ENCODE data around the gene CDH18. TPM values are rescaled to one million over a fixed set of nuclear protein-coding genes. Genes with fewer than 3 reads are reported as not detected.
"Not testable (repeated sequence)": the region's sequence is repeated elsewhere in the genome, so short reads cannot be mapped to it uniquely, and the experiment has no call there.

Gene CDH18
- total RNA-seq, 2 donors from 2014 or later, result 0.60 TPM; not detected in 1

DNA sequence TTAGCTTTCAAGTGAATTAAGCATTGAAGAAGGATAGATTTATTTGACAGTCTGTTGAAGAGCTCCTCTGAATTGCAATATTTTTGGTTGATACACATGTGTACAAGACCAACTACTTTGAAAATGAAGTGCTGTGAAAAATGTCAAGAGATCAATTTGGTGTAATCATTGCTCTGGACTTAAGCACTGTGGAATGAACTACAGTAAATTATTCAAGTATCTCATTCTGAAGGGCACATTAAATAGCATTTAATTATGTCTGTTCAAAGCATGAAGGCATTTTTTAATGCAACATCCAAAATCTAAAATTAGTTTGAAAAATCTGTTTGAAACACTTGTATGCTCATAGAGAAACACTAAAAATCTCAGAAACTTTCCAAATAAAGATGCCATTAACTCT lies 107.5 kb downstream of the CDH18 start:
- intact Hi-C loops (cut with DNase I), result no loop called here
- no peak for DNase-seq (ENCODE audit: low spot score)

DNA sequence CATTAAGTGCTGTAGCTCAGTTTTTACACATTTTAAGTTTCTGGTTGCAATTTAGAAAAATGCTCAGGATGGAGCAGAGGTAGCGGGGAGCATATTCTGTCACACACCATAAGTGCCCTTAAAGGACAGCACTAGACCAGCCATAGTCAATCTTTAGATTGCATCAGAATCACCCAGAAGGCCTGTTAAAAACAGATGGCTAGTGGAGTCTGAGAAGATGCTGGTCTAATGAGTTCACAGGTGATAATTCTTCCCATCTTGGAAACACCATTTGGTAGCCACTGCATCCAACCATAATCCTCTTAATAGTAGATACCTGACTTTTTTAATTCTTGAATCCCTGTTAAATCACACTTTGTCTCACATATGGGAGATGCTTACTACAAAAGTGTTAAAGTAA lies 113.2 kb downstream of the CDH18 start:
- intact Hi-C loops (cut with DNase I), result loop anchor here in 1 of 2 donors (10.0 kb wide), 1 partner anchor 1580 kb away; no protein-coding TSS in a partner anchor
- DNase-seq (ENCODE audit: low spot score), result no peak

DNA sequence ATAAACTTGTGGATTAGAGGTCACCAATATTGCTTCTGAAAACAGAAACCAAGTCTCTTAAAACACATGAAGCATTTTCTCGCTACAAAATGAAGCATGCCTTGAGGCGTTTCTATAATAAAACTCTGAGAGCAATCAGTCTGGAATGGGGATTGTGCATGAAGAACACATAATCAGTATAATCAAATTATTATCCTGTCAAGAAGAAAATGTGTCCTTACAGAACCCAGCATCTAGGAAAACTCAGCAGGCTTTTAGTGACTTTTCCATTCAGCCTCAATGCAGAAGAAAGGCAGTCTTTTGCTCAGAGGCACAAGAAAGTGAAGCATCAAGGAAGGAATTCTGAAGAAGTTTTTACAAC lies 121.9 kb downstream of the CDH18 start:
- no peak for DNase-seq (ENCODE audit: low spot score)

DNA sequence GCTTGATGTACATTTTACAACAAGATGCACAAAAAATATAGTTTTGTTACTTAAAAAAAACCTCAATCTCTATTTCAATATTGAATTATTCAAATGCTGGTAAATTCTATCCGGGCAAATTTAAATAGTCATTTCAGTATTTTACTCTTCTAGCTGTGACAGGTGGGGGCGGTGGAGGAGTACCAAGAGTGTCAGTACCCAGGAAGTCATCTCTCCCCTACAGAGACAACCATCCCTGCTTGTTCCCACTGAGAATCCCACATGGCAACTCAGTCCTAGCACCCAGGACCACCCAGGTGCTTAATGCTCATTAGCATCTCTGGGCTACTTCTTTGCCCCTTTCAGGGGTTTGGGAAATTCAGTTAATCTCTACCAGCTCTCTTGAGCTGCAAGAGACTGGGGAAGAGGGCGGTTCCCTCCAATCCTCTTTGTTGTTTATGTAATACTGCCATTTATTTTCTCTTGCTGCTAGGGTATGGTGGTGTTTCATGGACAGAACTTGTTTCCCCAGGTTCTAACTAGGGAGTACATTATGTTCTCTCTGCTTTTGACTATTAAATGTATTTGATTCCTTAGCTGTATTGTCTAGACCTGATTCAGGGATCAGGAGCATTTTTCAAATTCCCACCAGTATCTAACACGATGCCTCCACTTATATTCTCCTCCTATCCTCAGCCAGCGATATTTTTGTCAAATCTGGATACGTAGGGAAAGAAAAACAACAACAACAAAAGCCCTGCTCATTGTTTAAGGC lies 122.5 kb downstream of the CDH18 start:
- intact Hi-C loops (cut with DNase I), result no loop called here
- DNase-seq (ENCODE audit: low spot score), result no peak

More for the DNA sequence above, 121.9 kb downstream of the CDH18 start:
- intact Hi-C loops (cut with DNase I), result no loop called here

DNA sequence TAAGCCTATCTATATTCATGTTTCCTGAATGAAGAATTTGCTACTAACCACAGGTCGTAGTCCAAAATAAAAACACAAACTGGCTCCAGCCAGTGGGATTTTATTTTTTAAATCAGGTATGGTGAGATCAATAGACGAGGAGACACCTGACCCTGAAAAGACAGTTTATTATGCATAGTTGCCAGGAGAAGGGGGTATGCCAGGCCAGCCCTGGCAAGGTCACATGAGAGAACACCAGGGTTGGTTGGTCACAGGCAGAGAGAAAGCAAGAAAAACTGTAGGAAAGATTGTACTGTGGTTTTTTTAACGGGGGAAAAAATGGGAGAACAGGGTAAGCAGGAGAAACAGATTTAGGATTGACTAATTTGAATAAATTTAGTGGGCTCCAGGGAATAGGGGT lies 125.3 kb downstream of the CDH18 start:
- no peak for DNase-seq (ENCODE audit: low spot score)
- intact Hi-C loops (cut with DNase I), result no loop called here

DNA sequence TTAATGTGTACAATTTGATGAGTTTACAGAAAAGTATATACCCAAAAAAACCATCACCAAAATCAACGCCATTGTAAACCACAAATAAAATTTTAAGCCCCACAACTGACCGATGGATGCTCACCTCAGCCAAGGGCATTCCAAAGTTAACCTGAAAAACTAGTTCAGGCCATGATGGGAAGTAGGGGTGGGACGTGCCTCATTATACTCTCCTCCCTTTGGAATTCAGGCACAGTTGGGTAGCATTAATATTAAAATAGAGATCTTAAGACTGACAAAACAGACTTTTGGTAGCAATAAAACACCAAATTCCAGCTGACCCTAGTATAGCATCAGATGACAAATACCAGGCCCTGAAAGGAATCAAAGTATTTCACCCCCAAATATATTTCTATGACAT lies 129.0 kb downstream of the CDH18 start:
- intact Hi-C loops (cut with DNase I), result no loop called here
- DNase-seq (ENCODE audit: low spot score), result no peak

DNA sequence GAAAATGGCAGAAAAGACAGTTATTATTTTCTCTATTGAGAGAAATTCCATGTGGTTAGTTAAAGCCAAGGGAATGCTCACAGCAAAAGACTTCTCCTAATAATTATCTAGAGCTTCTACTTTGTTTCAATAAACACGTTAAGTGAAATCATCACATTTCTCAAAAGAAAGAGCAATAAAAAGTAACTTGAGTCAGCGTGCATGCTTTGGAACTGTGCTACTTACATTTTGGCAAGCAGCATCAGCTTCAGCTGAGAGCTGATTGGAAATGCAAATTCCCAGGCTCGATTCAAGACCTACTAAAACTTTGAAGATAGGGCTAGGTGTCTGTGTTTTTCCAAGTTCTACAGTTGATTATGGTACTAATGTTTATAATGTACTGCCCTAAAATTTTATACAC lies 132.1 kb downstream of the CDH18 start:
- DNase-seq (ENCODE audit: low spot score), result no peak
- intact Hi-C loops (cut with DNase I), result no loop called here

DNA sequence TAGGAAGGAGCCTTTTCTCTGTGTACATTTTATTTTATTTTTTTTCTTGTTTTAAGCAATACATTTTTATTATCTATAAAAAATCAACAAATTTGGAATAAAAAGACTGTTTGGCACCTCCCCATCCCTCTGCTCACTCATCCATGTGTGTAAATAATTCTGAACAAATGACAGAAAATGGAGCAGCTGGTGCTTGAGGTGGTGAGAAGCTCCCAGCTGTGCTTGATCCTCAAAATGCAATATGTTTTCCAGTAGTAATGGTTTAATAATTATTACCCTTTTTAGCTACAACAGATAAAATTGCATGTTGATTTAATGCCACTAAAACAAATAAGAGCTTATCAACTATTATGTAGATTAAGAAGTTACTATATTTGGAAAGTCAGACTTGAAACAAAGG lies 132.5 kb downstream of the CDH18 start:
- DNase-seq (ENCODE audit: low spot score), result no peak
- intact Hi-C loops (cut with DNase I), result no loop called here

DNA sequence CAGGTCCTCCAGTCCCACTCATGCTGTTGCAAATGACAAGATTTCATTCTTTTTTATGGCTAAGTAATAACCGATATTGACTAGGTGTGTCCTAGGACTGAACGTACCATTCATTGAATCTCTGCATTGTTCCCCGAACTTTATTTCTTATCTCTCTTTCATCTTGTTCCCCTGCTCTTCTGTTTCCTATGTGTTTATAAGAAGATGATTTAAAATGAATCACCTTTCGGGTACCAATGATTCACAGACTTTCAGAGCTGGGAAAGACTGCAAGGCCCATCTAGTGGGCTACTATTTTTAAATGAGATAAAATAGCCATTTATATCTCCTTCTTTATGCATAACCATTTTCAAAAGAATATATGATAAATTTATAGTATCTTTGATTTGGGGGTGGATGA lies 133.0 kb downstream of the CDH18 start:
- intact Hi-C loops (cut with DNase I), result no loop called here
- DNase-seq (ENCODE audit: low spot score), result no peak

DNA sequence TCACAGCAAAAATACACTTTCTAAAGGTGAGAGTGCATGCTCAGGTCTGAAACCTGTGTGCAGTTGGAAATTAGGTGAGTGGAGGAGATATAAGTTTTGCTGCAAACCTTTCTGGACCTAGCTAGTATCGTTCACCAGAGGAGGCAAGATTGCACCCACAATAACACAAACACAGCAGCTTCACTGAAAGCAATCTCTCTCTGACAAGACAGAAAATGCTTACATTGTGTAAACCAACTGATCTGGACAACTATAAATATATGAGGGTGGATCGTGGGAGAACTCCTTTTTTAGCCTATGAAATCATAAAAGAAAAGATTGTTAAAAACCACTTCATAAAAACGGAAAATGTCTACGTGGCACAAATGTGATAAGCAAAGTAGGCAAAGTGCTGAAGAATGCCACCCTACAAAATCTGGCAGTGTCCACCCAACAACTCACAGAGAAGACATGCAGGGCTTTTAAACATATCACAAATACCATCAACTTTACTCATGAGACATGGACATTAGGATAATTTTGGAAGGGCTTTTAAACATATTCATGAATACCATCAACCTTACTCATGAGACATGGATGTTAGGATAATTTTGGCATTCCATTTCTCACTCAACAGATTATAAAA lies 134.3 kb downstream of the CDH18 start:
- DNase-seq (ENCODE audit: low spot score), result no peak
- intact Hi-C loops (cut with DNase I), result no loop called here

DNA sequence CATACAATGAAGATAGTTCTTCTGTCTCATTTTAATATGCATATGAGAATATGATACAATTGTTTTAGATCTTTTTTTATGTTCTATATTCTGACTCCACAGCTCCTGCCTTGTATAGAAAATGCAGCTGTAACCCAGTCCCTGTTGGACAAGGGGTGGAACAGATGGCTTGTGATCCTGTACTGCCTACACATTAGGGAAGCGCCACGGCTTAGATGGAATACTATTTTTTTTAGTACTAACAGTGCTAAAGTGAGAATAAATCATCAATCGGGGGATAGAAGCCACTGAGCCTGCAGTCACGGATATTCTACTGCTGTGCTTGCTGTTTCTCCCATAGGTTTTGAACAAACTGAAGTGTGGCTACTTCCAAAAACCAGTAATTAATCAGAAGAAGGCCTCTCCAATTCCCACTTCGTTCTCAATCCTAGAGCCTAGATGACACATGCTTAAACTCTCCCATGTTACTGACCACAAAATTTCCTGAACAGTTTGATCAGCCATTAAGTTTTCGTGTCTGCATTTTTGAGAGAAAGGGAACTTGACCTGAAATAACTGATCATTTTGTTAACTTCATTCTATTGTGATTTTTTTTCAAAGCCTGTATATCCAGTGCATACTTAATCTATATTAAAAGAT lies 150.3 kb downstream of the CDH18 start:
- intact Hi-C loops (cut with DNase I), result no loop called here
- DNase-seq (ENCODE audit: low spot score), result no peak

DNA sequence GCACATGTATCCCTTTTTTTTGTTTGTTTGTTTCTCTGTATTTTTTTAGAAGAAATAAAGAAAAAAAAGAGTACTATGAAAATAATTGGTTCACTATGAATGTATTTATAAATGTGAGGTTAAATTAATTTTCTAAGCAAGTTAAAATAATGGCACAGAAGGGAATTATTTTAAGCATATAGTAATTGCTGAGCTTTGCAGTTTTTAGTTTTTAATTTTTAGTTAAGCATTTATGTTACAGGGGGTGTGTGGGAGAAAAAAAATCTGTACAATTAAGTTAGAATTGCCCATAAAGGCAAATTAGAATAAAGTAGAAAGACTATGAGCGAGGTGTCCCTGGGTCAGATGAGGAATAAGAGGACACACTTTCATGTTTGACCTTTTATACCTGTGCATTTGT lies 152.6 kb downstream of the CDH18 start:
- intact Hi-C loops (cut with DNase I), result no loop called here
- no peak for DNase-seq (ENCODE audit: low spot score)

DNA sequence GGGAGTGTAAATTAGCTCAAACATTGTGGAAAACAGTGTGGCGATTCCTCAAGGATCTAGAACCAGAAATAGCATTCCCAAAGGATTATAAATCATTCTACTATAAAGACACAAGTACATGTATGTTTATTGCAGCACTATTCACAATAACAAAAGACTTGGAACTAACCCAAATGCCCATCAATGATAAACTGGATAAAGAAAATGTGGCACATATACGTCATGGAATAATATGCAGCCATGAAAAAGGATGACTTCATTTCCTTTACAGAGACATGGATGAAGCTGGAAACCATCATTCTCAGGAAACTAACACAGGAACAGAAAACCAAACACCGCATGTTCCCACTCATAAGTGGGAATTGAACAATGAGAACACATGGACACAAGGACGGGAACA lies 175.3 kb downstream of the CDH18 start:
- DNase-seq (ENCODE audit: low spot score); intact Hi-C loops (cut with DNase I): not testable (repeated sequence)

DNA sequence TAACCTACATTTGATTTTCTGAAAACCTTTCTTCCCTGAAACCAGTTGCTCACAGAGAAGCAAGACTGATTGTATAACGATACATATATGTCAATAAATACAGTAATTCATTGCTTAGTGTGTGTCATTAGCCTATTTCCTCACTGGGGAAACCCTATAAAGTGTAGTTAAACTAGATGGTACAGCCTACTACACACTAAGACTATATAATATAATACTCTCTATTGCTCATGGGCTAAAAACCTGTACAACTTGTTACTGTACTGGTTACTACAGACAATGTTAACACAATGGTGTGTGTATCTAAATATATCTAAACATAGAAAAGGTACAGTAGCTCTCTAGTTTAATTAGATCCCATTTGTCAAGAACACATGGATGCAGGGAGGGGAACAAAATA lies 181.2 kb downstream of the CDH18 start:
- intact Hi-C loops (cut with DNase I), result no loop called here
- no peak for DNase-seq (ENCODE audit: low spot score)

DNA sequence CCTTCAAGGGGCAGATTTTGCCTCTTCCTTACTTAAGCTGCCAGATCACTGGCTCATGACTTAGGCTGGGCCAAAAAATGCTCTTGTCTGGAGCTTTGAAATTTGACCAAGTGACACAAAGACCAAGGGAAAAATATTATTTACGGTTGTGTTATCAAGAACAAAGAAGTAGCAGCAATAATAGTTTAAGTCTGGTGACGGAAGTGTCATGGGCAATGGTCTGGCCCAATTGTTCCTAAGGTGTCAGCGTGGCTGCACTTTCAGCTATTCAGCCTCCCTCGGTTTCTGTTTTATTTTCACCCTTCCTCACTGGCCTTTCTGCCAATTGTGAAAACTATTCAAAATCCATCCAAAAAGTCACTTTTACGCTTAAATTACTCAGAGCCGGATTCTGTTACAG lies 185.3 kb downstream of the CDH18 start:
- intact Hi-C loops (cut with DNase I), result no loop called here

DNA sequence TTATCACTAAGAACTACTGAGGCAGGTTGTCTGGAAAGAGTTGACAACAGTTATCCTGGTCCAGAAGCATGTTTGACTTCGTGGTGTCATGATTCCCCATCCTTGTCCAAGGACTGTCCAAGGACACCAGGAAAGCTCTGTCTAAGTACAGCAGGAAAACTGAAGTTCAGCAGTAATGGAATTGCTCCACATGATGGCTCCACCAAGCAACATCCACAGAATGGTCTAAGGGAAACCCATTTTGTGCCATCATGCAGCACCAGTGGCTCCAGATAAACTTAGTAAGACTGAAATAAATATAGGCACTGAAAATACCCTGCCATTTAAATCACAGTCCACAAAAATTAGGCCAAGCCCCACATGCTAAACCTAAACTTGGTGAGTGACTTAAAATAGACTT lies 192.8 kb downstream of the CDH18 start:
- no peak for DNase-seq (ENCODE audit: low spot score)

More for the DNA sequence above, 185.3 kb downstream of the CDH18 start:
- DNase-seq (ENCODE audit: low spot score), result no peak

DNA sequence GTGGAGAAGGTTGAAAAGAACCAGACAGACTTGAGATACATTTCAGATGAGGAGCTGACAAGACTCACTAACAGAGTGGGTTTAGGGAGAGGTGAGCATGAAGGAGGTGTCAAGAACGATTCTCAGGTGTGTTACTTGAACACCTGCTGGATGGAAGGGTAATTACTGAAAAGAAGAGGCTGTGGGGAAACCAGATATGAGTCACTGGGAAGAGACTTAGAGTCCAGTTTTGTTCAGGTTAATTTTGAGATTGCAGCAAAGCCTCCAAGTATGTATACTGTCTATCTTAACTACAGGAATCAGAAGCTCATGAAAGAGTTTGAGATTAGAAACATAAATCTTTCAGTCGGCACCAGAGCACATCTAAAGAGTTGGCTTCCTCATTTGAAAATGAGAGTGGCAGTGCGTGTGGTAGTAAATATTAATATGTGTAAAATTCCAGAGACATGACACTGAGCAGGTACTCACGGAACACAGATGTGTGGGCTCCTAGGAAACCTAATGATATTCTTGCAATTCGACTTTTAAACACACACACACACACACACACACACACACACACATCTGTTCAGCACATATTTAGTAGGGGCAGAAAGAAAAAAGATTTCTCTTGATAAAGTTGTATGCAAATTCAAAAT lies 197.1 kb downstream of the CDH18 start:
- intact Hi-C loops (cut with DNase I), result no loop called here
- no peak for DNase-seq (ENCODE audit: low spot score)

More for the DNA sequence above, 192.8 kb downstream of the CDH18 start:
- intact Hi-C loops (cut with DNase I), result loop anchor here in 1 of 2 donors (5.0 kb wide), 1 partner anchor 973 kb away; no protein-coding TSS in a partner anchor

DNA sequence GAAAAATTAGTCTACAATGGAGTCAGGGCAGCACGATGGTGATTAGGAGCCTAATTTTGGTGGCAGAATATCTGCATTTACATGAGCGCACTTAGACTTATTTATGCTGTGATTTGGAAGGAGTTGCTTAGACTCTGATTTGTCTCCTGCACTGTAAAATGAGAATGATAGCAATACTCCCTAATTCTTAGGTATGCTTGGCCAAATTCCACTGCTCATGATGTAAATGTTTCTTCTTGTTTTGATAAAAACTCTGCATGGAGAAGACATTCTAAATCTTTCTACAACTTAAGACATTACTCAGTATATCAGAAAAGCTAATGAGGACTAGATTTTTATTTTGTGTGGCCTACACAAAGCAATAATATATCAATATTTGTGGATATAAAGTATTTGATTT lies 205.4 kb downstream of the CDH18 start:
- DNase-seq (ENCODE audit: low spot score), result no peak
- intact Hi-C loops (cut with DNase I), result no loop called here

DNA sequence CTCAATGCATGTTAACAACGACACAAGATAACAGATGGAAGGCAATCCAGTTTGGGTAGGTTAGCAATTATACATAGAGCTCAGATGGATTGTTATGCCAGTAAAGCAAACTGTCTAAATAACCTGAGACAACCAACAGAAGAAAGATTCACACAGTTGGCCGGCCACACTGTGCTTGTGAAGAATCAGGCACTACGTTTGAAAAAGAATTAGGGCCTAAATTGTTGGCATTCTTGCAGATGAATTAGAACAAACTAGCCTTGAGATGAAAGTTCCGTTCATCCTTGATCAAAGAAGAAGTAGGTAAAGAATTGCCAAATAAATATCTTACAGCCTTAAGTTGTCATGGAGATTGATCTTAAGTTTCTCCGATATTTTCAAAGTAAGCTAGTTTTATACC lies 210.6 kb downstream of the CDH18 start:
- no peak for DNase-seq (ENCODE audit: low spot score)
- intact Hi-C loops (cut with DNase I), result no loop called here

DNA sequence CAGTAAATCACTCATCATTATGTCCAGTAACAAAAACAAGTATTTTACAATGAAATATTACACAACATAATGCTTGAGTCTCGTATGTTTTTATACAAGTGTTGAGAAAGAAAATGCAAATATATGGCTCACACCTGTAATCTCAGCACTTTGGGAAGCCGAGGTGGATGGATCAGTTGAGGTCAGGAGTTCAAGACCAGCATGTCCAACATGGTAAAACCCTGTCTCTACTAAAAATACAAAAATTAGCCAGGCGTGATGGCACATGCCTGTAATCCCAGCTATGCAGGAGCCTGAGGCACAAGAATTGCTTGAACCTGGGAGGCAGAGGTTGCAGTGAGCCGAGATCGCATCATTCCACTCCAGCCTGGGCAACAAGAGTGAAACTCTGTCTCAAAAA lies 211.1 kb downstream of the CDH18 start:
- DNase-seq (ENCODE audit: low spot score); intact Hi-C loops (cut with DNase I): not testable (repeated sequence)

Data from posterior vena cava (tissue), 2 donors.